HL-60 (cell line): ENCODE results near the gene DMC1.

Source experiments
- TF ChIP-seq, protein P1 (sequence below): IDR thresholded peaks from one replicate; pipeline ENCODE4 v1.5.1; 2011; ENCODE audit warnings: low read length, control low read depth, inconsistent platforms; ENCODE audit not compliant: insufficient read depth
- TF ChIP-seq, protein P2 (sequence below): IDR thresholded peaks from 2 replicates; pipeline ENCODE4 v1.6.1; 2012; ENCODE audit warnings: low read depth; ENCODE audit not compliant: insufficient replicate concordance

DNA sequence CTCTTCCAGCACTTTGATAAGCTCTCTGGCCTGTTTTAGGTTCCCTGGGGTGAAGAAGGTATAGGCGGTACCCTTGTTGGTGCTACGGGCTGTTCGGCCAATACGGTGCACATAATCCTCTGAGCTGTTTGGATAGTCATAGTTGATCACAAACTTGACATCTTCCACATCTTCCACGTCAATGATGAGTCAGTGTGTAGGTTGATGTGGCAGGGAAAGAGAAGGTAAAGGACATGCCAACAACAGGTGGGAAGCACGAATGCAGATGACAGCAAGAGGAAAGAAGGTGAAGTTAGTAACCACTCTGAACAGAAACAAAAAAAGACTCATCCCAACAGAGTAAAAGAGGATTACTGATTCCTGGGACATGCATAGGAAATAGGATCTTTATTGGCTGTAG is 82.0 kb downstream of the DMC1 start:
- TF ChIP-seq, protein P1, sequence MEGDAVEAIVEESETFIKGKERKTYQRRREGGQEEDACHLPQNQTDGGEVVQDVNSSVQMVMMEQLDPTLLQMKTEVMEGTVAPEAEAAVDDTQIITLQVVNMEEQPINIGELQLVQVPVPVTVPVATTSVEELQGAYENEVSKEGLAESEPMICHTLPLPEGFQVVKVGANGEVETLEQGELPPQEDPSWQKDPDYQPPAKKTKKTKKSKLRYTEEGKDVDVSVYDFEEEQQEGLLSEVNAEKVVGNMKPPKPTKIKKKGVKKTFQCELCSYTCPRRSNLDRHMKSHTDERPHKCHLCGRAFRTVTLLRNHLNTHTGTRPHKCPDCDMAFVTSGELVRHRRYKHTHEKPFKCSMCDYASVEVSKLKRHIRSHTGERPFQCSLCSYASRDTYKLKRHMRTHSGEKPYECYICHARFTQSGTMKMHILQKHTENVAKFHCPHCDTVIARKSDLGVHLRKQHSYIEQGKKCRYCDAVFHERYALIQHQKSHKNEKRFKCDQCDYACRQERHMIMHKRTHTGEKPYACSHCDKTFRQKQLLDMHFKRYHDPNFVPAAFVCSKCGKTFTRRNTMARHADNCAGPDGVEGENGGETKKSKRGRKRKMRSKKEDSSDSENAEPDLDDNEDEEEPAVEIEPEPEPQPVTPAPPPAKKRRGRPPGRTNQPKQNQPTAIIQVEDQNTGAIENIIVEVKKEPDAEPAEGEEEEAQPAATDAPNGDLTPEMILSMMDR: no peak
- TF ChIP-seq, protein P2, sequence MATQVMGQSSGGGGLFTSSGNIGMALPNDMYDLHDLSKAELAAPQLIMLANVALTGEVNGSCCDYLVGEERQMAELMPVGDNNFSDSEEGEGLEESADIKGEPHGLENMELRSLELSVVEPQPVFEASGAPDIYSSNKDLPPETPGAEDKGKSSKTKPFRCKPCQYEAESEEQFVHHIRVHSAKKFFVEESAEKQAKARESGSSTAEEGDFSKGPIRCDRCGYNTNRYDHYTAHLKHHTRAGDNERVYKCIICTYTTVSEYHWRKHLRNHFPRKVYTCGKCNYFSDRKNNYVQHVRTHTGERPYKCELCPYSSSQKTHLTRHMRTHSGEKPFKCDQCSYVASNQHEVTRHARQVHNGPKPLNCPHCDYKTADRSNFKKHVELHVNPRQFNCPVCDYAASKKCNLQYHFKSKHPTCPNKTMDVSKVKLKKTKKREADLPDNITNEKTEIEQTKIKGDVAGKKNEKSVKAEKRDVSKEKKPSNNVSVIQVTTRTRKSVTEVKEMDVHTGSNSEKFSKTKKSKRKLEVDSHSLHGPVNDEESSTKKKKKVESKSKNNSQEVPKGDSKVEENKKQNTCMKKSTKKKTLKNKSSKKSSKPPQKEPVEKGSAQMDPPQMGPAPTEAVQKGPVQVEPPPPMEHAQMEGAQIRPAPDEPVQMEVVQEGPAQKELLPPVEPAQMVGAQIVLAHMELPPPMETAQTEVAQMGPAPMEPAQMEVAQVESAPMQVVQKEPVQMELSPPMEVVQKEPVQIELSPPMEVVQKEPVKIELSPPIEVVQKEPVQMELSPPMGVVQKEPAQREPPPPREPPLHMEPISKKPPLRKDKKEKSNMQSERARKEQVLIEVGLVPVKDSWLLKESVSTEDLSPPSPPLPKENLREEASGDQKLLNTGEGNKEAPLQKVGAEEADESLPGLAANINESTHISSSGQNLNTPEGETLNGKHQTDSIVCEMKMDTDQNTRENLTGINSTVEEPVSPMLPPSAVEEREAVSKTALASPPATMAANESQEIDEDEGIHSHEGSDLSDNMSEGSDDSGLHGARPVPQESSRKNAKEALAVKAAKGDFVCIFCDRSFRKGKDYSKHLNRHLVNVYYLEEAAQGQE: no peak
